Astrocyte of the cerebellum (primary cell): ENCODE measurements around the gene POU2F2.
A peak's percentile ranks its signal among the peaks of the same experiment; 100 is the strongest.

Experiments used
- DNase-seq: peaks from one replicate; pipeline ENCODE4 v3.0.0-alpha.2; 2011; ENCODE audit warnings: low read depth
- H3K4me3 ChIP-seq: 2 replicates; pipeline ENCODE4 v1.5.1; 2011; ENCODE audit warnings: mild to moderate bottlenecking, low read depth, low read length, moderate library complexity
- in situ Hi-C: cut with HindIII; loops from 2 replicates; pipeline ENCODE4 v1.10.0; 2017; ENCODE audit warnings: low sequenced_read_pairs
- TF ChIP-seq, protein P1 (sequence below): IDR thresholded peaks from 2 replicates; pipeline ENCODE4 v1.5.1; 2012; ENCODE audit warnings: low read length, low read depth, moderate library complexity, mild to moderate bottlenecking; ENCODE audit errors: missing control alignments

Gene POU2F2

DNA sequence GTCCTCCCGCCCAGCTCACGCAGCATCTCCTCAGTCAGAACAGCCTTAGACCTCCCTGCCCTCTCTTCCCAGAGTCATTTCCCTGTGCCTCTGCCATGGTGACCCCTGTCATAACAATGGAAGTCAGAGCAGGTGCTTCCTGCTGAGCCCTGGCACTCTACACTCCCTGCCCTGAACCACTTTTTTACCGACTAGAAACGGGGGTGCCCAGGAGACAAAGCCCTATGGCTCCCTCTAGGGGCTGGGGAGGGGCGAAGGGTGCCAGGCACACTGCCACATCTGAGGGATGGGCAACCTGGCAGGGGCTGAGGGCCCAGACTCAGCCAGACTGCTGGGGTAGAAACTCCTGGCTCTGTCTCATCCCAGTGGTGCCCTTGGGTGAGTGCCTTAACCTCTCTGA is 39.9 kb downstream of the POU2F2 start:
- TF ChIP-seq, protein P1, sequence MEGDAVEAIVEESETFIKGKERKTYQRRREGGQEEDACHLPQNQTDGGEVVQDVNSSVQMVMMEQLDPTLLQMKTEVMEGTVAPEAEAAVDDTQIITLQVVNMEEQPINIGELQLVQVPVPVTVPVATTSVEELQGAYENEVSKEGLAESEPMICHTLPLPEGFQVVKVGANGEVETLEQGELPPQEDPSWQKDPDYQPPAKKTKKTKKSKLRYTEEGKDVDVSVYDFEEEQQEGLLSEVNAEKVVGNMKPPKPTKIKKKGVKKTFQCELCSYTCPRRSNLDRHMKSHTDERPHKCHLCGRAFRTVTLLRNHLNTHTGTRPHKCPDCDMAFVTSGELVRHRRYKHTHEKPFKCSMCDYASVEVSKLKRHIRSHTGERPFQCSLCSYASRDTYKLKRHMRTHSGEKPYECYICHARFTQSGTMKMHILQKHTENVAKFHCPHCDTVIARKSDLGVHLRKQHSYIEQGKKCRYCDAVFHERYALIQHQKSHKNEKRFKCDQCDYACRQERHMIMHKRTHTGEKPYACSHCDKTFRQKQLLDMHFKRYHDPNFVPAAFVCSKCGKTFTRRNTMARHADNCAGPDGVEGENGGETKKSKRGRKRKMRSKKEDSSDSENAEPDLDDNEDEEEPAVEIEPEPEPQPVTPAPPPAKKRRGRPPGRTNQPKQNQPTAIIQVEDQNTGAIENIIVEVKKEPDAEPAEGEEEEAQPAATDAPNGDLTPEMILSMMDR: peak; percentile 52
- H3K4me3 ChIP-seq: no peak overlapping the region
- no peak for DNase-seq
- in situ Hi-C loops: no loop called here

DNA sequence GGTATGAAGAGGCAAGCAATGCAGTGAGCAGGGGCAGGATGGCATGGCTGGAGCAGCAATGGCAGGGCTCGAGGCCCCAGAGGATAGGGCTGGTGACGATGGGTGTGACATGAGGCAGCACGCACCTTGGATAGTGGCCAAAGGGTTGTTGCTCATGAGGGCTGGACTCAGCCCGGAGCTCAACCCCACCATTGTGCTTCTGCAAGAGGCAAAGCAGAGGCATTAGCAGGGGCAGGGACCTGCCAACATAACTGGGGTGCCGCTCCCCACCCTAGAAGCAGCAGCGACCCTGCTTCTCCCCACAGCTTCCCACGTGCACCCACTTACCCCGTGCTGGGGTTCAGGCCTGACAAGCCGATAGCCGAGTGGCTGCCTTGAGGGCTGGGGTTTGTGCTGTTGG is 40.5 kb downstream of the POU2F2 start:
- H3K4me3 ChIP-seq: no peak overlapping the region
- TF ChIP-seq, protein P1: no peak
- in situ Hi-C loops: no loop called here
- DNase-seq: no peak

DNA sequence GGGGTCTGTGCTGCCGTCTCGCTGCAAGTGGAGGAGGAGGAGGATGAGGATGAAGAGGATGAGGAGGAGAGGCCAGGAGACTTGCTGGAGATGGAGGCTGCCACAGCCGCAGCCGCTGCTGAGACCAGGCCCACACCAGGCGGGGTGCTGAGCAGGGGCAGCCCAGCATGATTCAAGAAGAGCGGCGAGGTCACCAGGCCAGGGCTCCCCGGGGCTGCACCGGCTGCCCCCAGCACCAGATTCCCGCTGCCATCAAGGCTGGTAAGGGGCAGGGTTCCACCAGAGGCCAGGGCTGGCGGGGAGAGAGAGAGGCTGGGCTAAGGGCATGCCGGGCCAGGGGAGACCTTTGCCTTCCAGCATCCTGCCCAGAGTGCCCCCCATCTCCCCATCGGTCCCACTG is 40.9 kb downstream of the POU2F2 start:
- TF ChIP-seq, protein P1: no peak
- H3K4me3 ChIP-seq: no peak overlapping the region
- in situ Hi-C loops: no loop called here
- DNase-seq: no peak

DNA sequence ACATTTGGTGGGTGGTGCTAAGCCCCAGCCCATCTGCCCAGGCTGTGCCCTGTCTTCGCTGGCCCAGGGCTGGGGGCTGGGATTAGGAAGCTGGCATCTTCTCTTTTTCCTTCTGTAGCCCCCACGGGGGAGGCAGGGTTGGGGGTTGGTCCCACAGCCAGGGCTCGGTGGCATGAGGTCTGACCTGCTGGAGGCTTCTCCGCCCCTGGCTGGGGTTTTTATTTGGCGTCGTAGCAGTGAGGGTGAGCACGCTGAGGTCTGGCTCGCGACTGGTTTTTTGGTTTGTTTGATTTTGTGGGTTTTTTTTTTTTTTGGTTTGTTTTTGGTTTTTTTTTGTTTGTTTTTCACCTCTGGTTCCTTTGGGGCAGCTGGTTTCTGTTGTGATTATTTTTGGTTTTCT is 41.6 kb downstream of the POU2F2 start:
- TF ChIP-seq, protein P1: no peak
- H3K4me3 ChIP-seq: no peak overlapping the region
- in situ Hi-C loops: no loop called here
- no peak for DNase-seq

DNA sequence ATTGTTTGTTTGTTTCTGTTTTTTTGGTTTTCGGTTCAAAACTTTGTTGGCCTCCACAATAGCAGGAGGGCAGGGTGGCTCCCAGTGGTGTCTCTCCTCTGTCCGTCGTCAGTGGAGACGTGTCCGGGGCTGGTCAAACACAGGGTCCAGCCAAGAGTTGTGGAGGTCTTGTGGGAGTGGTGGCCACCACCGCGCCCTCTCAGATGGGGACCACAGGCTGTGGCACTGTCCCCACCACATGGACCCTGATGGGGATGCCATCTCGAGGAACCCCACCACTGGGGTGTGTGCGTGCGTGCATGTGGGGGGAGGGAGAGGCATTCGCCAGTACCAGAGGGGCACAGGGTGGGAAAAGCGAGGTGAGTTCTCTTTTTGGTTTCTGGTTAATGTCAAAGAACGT is 42.5 kb downstream of the POU2F2 start:
- no peak for DNase-seq
- in situ Hi-C loops: no loop called here
- no peak overlapping the region for H3K4me3 ChIP-seq
- TF ChIP-seq, protein P1: no peak

DNA sequence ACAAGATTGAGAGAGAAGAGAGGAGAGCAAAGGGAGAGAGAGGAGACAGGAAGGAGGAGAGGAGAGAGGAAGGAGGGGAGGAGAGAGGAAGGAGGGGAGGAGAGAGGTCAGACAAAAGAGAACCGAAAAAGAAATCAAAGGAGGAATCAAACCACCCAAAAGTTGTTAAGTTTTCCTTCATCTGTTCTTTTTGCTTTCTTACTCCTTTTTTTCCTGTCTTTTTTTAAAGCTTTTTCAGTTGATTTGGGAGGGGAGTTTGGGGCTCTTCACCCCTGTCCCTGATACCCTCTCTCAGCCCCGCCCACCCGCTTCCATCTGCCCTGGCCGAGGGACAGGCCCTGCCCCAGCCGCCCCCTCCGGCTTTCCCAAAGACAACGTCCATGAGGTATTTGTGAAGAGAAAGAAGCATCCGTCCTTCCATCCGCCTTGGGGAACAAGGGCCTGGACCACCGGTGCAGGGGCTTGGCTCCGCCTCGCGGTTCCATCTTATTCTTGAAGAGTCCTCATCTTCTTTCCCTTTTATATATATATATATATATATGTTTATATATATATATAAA is 43.0 kb downstream of the POU2F2 start:
- in situ Hi-C loops: no loop called here
- no peak for DNase-seq
- no peak overlapping the region for H3K4me3 ChIP-seq
- TF ChIP-seq, protein P1: no peak

DNA sequence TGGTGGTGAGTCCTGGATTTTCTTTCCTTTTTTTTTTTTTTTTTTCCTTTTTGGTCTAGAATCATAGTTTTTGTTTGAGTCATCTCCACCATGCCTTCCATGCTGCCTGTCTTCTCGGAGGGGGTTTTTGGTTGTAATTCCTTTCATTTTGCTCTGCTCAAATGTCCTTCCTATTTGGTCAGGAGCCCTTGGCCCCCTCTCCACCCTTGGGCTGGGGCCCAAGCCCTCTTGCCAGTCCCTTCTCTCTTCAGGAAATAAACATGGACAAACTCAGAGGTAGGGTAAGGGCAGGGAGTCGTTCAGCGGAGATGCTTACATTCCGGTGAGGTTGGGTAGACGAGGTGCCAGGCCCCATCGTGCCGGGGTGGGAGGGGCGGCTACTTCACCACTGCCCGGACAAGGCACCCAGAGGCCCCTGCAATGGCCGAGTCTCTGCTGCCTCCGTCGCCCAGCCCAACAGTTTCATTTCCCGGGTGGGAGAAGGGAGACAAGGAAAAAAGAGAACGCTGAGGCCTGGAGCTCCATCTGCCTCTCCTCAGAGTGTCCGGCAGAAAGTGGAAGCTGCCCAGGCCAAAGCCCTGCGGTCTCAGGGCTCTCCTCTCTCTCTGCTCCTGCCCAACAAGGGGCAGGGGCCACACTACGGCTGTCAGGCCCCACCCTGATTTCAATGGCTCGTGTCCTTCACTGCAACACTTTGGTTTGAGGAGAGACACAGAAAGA is 43.6 kb downstream of the POU2F2 start:
- peak; percentile 62 for DNase-seq
- no peak overlapping the region for H3K4me3 ChIP-seq
- in situ Hi-C loops: no loop called here
- TF ChIP-seq, protein P1: no peak
